Esophagus squamous epithelium (tissue), 5 donors: ENCODE measurements around the gene PRR15L. TPM values are rescaled to one million over a fixed set of nuclear protein-coding genes. Genes with fewer than 3 reads are reported as not detected.

ENCODE experiments used
- DNase-seq: peaks from one replicate; lab custom pipeline; 2025; lab: John Stamatoyannopoulos, UW
- H3K27ac ChIP-seq, 4 donors: fragments of 200-600 bp; sonication (generic); one replicate each; pipeline ENCODE4 v1.5.1; 2016 to 2019; ENCODE audit warnings: mild to moderate bottlenecking in 1 of 4
- H3K27me3 ChIP-seq, 4 donors: fragments of 200-600 bp; sonication (generic); 1 replicate in 3 of 4; 2 replicates in 1 of 4; pipeline versions ENCODE4 v1.5.1 to v1.6.0; 2017 to 2021; ENCODE audit warnings: antibody characterized with exemption in 1 of 4
- H3K36me3 ChIP-seq, 3 donors: fragments of 200-600 bp; sonication (generic); one replicate each; pipeline ENCODE4 v1.5.1; 2016 to 2019
- H3K4me1 ChIP-seq, 3 donors: fragments of 200-600 bp; sonication (generic); one replicate each; pipeline ENCODE4 v1.5.1; 2017 to 2019
- H3K4me3 ChIP-seq, 4 donors: fragments of 200-600 bp; sonication (generic); 1 replicate in 3 of 4; 2 replicates in 1 of 4; pipeline ENCODE4 v1.5.1; 2016 to 2019; ENCODE audit warnings: mild to moderate bottlenecking in 2 of 4, moderate library complexity in 1 of 4
- H3K9me3 ChIP-seq, 3 donors: fragments of 200-600 bp; sonication (generic); one replicate each; pipeline ENCODE4 v1.5.1; 2016 to 2019
- CTCF ChIP-seq, 6 experiments: fragments of 450-650 bp in 4 of 6; fragments of 200-600 bp in 2 of 6; sonication (generic) in 2 of 6; IDR thresholded peaks; one replicate each; pipeline ENCODE4 v1.5.1; 2016 to 2019; ENCODE audit warnings: antibody characterized with exemption in 6 of 6, mild to moderate bottlenecking in 4 of 6, moderate library complexity in 4 of 6
- POLR2A ChIP-seq, 4 donors: fragments of 450-650 bp; IDR thresholded peaks; one replicate each; pipeline ENCODE4 v1.6.1; 2017; ENCODE audit warnings: antibody characterized with exemption in 4 of 4, mild to moderate bottlenecking in 4 of 4, moderate library complexity in 3 of 4
- WGBS, 2 donors: methylation state at CpG; one replicate each; pipeline ENCODE4 v1.1.5; 2018; 5-methylcytosine and 5-hydroxymethylcytosine counted together
- intact Hi-C: fragments of 100-400 bp; cut with DNase I; formaldehyde crosslinking; loops from one replicate; pipeline ENCODE4 v1.15.0; 2022
- total RNA-seq, 4 donors: library from RNA; depleted of rRNA; stranded (reverse); fragments of >200 nt; gene quantifications; one replicate each; pipeline ENCODE4 v1.1.0, GENCODE V29; 2016
- donor health status: DM: yes; HTN: yes; CAD: no.

The PRR15L gene
- total RNA-seq, 4 donors from 2014 or later = 3.3 to 12.5 (median 7.1) TPM

GRCh38 chr17:47931848-47932247 is 25.8 kb downstream of the PRR15L start:
- Histone ChIP-seq H3K9me3 (no peaks in the 10 kb centered on the region), H3K36me3 (peaks cover 0 to 38% (median 5%) of the 10 kb centered on the region in 3 donors), H3K4me1 (no peaks in the 10 kb centered on the region), H3K4me3 (no peak overlapping the region), H3K27ac (no peak overlapping the region), H3K27me3 (no peaks in the 10 kb centered on the region)
- DNase-seq = no peak
- 74 to 77% methylated on average over 3 to 4 of the region's 4 CpGs for WGBS, 2 donors
- intact Hi-C loops = no loop called here
- TF ChIP-seq CTCF (IDR thresholded peaks at IDR 0.05) = no peak
- no peak for TF ChIP-seq POLR2A (IDR thresholded peaks at IDR 0.05)

- 76% methylated on average over 8 of the region's 10 CpGs for WGBS, 2 donors
- H3K27me3 ChIP-seq = no peaks in the 10 kb centered on the region
- no peaks in the 10 kb centered on the region for H3K4me1 ChIP-seq
- no peak overlapping the region for H3K4me3 ChIP-seq
- no peak for DNase-seq
- no peaks in the 10 kb centered on the region for H3K9me3 ChIP-seq
- no peak for TF ChIP-seq POLR2A (IDR thresholded peaks at IDR 0.05)
- H3K36me3 ChIP-seq = peaks cover 9 to 63% (median 14%) of the 10 kb centered on the region in 3 donors
- H3K27ac ChIP-seq = no peak overlapping the region
- intact Hi-C loops = no loop called here
Observed at GRCh38 chr17:47929218-47930000, 28.3 kb downstream of the PRR15L start.

DNA sequence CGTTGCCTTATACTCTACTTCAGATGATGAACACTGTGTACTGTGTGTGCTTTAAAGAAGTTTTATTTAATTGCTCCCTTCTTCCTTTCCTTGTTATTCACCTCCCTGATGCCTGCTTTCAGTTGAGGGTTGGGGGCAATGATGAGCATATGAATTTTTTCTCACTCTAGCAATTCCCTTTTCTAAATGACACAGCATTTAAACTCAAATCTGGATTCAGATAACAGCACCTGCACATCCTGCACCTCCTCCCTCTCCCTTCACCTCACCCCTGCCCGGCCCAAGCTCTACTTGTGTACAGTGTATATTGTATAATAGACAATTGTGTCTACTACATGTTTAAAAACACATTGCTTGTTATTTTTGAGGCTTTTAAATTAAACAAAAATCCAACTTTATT is 29.3 kb downstream of the PRR15L start:
- intact Hi-C loops = no loop called here
- DNase-seq = no peak
- H3K27me3 ChIP-seq = no peaks in the 10 kb centered on the region
- WGBS, 2 donors = 64 to 74% methylated on average over 2 of the region's 2 CpGs
- H3K9me3 ChIP-seq = no peaks in the 10 kb centered on the region
- no peaks in the 10 kb centered on the region for H3K4me1 ChIP-seq
- TF ChIP-seq CTCF (IDR thresholded peaks at IDR 0.05) (no peak), POLR2A (IDR thresholded peaks at IDR 0.05) (no peak)
- H3K27ac ChIP-seq = no peak overlapping the region
- peaks cover 9 to 73% (median 16%) of the 10 kb centered on the region in 3 donors for H3K36me3 ChIP-seq
- no peak overlapping the region for H3K4me3 ChIP-seq

DNA sequence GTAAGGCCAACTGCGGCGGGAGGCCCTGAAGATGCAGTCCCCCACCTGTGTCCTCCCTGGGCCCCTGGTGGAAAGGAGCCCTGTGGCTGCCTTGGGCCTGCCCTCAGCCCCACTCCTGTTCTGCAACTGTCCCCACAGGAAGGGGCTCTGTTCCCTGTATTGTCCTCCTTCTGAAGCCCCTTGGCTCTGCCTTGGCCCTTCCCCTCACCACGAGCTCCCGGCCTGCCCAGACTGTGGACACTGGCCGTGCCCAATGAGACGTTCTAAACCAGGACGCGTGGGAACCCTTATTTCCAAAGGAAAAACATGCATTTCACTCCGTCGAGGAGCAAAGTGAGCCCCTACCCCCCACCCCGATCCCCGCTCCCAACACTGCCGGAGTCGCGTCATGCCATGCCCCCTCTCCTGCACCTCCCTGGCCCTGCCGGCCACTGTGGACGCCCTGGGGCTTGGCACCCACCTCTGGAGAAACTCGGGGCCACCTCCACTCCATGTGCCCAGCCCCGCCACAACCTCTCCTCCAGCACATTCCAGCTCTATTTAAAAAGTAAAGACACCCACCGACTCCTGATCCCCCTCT is 29.8 kb downstream of the PRR15L start:
- Histone ChIP-seq H3K4me3 (no peak overlapping the region), H3K4me1 (no peaks in the 10 kb centered on the region), H3K27ac (no peak overlapping the region), H3K36me3 (peaks cover 9 to 78% (median 21%) of the 10 kb centered on the region in 3 donors), H3K27me3 (no peaks in the 10 kb centered on the region), H3K9me3 (no peaks in the 10 kb centered on the region)
- WGBS, 2 donors = 89 to 93% methylated on average over 14 of the region's 20 CpGs
- intact Hi-C loops = no loop called here
- no peak for DNase-seq
- TF ChIP-seq POLR2A (IDR thresholded peaks at IDR 0.05) (no peak), CTCF (IDR thresholded peaks at IDR 0.05) (no peak)

GRCh38 chr17:47925678-47925988 is 32.0 kb downstream of the PRR15L start:
- no peak overlapping the region for H3K27ac ChIP-seq
- 74 to 97% methylated on average over 2 to 3 of the region's 3 CpGs for WGBS, 2 donors
- H3K9me3 ChIP-seq = no peaks in the 10 kb centered on the region
- intact Hi-C loops = no loop called here
- no peaks in the 10 kb centered on the region for H3K4me1 ChIP-seq
- H3K4me3 ChIP-seq = no peak overlapping the region
- DNase-seq = no peak
- TF ChIP-seq CTCF (IDR thresholded peaks at IDR 0.05) = no peak
- no peak for TF ChIP-seq POLR2A (IDR thresholded peaks at IDR 0.05)
- H3K27me3 ChIP-seq = no peaks in the 10 kb centered on the region
- H3K36me3 ChIP-seq = peaks cover 9 to 92% (median 22%) of the 10 kb centered on the region in 3 donors
